Right lobe of liver (tissue), 4 donors: Measurements from ENCODE around the gene CMBL.
A peak's percentile ranks its signal among the peaks of the same experiment; 100 is the strongest.

Source experiments
- POLR2A ChIP-seq: fragments of 450-650 bp; IDR thresholded peaks from one replicate; pipeline ENCODE4 v1.6.1; 2017; ENCODE audit warnings: antibody characterized with exemption, mild to moderate bottlenecking
- TF ChIP-seq, protein P1 (sequence below), 4 donors: fragments of 200-600 bp in 3 of 4; fragments of 450-650 bp in 1 of 4; IDR thresholded peaks; one replicate each; pipeline versions ENCODE4 v1.5.1 to v1.8.0; 2016 to 2022; ENCODE audit warnings: antibody characterized with exemption in 4 of 4, mild to moderate bottlenecking in 2 of 4
- donor health status: DM: no; HTN: no; CAD: no.
- donor health status: DM: no; HTN: no; CAD: no.
- donor health status: DM: no; HTN: yes; CAD: no.

DNA sequence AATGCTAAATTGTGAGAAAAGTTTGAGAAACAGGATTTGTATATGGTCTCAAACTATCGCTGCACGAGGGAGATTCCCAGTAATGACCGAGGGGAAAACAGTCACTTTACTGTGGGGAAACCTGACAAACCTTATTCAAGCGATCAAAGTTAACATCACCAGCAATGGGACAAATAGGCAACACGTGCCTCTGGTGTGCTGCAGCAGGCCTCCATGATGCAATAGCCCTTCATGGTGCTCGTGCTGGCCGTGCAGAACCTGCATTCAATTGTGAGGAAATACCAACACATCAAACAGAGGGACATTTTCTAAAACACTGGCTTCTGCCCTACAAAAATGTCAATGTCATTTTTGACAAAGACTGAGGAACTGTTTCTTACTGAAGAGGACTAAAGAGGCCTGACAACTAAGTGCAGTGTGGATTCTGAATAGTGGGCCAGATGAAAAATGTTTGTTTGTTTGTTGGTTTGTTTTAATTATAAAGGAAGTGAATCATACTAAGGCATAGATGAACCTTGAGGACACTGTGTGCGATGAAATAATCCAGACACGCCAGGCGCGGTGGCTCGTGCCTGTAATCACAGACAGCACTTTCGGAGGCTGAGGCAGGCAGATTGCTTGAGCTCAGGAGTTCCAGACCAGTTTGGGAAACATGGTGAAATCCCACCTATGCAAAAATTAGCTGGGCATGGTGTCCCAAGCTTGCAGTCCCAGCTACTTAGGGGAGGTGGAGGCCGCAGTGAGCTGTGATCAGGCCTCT lies 28.2 kb upstream of the CMBL start:
- TF ChIP-seq POLR2A, result peak; percentile 46
- TF ChIP-seq, protein P1, sequence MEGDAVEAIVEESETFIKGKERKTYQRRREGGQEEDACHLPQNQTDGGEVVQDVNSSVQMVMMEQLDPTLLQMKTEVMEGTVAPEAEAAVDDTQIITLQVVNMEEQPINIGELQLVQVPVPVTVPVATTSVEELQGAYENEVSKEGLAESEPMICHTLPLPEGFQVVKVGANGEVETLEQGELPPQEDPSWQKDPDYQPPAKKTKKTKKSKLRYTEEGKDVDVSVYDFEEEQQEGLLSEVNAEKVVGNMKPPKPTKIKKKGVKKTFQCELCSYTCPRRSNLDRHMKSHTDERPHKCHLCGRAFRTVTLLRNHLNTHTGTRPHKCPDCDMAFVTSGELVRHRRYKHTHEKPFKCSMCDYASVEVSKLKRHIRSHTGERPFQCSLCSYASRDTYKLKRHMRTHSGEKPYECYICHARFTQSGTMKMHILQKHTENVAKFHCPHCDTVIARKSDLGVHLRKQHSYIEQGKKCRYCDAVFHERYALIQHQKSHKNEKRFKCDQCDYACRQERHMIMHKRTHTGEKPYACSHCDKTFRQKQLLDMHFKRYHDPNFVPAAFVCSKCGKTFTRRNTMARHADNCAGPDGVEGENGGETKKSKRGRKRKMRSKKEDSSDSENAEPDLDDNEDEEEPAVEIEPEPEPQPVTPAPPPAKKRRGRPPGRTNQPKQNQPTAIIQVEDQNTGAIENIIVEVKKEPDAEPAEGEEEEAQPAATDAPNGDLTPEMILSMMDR (IDR thresholded peaks at IDR 0.05), result no peak
